NB4 (cell line): ENCODE measurements around the gene PIGQ.
A peak's percentile ranks its signal among the peaks of the same experiment; 100 is the strongest.

Experiments used
- DNase-seq: peaks from one replicate; pipeline ENCODE4 v3.0.0; 2010; ENCODE audit warnings: low read depth
- H3K4me3 ChIP-seq: one replicate; pipeline ENCODE4 v1.5.1; 2011; ENCODE audit warnings: mild to moderate bottlenecking, low read depth, low read length, moderate library complexity
- CTCF ChIP-seq: IDR thresholded peaks from one replicate; pipeline ENCODE4 v1.5.1; 2012; ENCODE audit warnings: low read depth, low read length
- MAX ChIP-seq: IDR thresholded peaks from 2 replicates; pipeline ENCODE4 v1.6.1; 2011; ENCODE audit warnings: low read depth, low read length
- MYC ChIP-seq: IDR thresholded peaks from 2 replicates; pipeline ENCODE4 v1.6.1; 2011; ENCODE audit warnings: low read depth, low read length
- POLR2A ChIP-seq: IDR thresholded peaks from 2 replicates; pipeline ENCODE4 v1.6.1; 2011; ENCODE audit warnings: mild to moderate bottlenecking; ENCODE audit not compliant: insufficient read length; ENCODE audit errors: extremely low read depth

Gene PIGQ

GRCh38 chr16:558298-559020 lies 11.3 kb upstream of the PIGQ start:
- TF ChIP-seq CTCF, result no peak
- H3K4me3 ChIP-seq, result no peak overlapping the region
- DNase-seq, result peak; percentile 67

- no peak overlapping the region for H3K4me3 ChIP-seq
- no peak for TF ChIP-seq MAX
- TF ChIP-seq MYC, result no peak
- no peak for TF ChIP-seq POLR2A
- no peak for TF ChIP-seq CTCF
- no peak for DNase-seq
Observed at GRCh38 chr16:559021-559380, 10.8 kb upstream of the PIGQ start.

- DNase-seq, result no peak
- TF ChIP-seq CTCF, result no peak
- no peak for TF ChIP-seq MYC
- TF ChIP-seq MAX, result no peak
- no peak for TF ChIP-seq POLR2A
- no peak overlapping the region for H3K4me3 ChIP-seq
Observed at GRCh38 chr16:559411-560203, 10.2 kb upstream of the PIGQ start.

GRCh38 chr16:560204-560700 lies 9.5 kb upstream of the PIGQ start, which contains the start of gene PRR35:
Gene PRR35 (plus strand): TSS chr16:560394. CDS start chr16:563295, 2,901 bp downstream.
- DNase-seq, result no peak
- TF ChIP-seq CTCF, result no peak
- TF ChIP-seq POLR2A, result no peak
- no peak for TF ChIP-seq MYC
- no peak for TF ChIP-seq MAX
- no peak within 1 kb of the TSS for H3K4me3 ChIP-seq

GRCh38 chr16:560701-561412 lies 8.9 kb upstream of the PIGQ start:
- H3K4me3 ChIP-seq, result no peak overlapping the region
- DNase-seq, result no peak
- TF ChIP-seq POLR2A (no peak), MYC (no peak), MAX (no peak)

GRCh38 chr16:561413-561794 lies 8.4 kb upstream of the PIGQ start:
- H3K4me3 ChIP-seq, result no peak overlapping the region
- no peak for DNase-seq
- no peak for TF ChIP-seq CTCF
- TF ChIP-seq MYC, result no peak
- TF ChIP-seq POLR2A, result no peak
- TF ChIP-seq MAX, result no peak
